HepG2 (cell line): ENCODE data around the gene KLHL11. TPM values are rescaled to one million over a fixed set of nuclear protein-coding genes. Genes with fewer than 3 reads are reported as not detected.

ENCODE experiments used
- ATAC-seq: fragments of 200-7000 bp; cut with Tn5 transposase; 3 replicates; pipeline ENCODE4 v1.9.1; 2020; ENCODE audit warnings: mild to moderate bottlenecking, moderate library complexity
- BruUV-seq: library from RNA; stranded (reverse); fragments of 400-500 nt; replicated peaks from 2 replicates; lab custom pipeline; 2021; lab: Mats Ljungman, UMichigan
- CTCF ChIA-PET: fragments of 300-600 bp; formaldehyde crosslinking; extraction: SDS; loops from one replicate; lab custom pipeline; 2021; ENCODE audit warnings: low total read pairs, inconsistent platforms, low intra/inter-chr PET ratio; lab: Yijun Ruan, JAX
- POLR2A ChIA-PET: fragments of 350-600 bp; sonication (Branson Sonifier 250); formaldehyde crosslinking; loops from one replicate; lab custom pipeline; 2020; ENCODE audit warnings: antibody characterized with exemption, inconsistent platforms; lab: Yijun Ruan, JAX
- DNase-seq: peaks from one replicate; pipeline ENCODE4 v3.0.0-alpha.2; 2015; ENCODE audit warnings: low spot score
- FAIRE-seq: peaks from 3 replicates; lab custom pipeline; 2011; peaks lifted over from hg19 to GRCh38; lab: Jason Lieb, UNC
- H2AFZ ChIP-seq: one replicate; pipeline ENCODE4 v1.6.1; 2011; ENCODE audit warnings: low read length, inconsistent platforms
- H3K27ac ChIP-seq: fragments of 300-600 bp; 3 replicates; pipeline ENCODE4 v1.8.0; 2011; ENCODE audit warnings: mixed run types, mild to moderate bottlenecking, mixed read lengths, low read length, inconsistent platforms; ENCODE audit not compliant: insufficient read depth; ENCODE audit errors: extremely low read length
- H3K27me3 ChIP-seq, 2 experiments: fragments of 200-600 bp in 1 of 2; 2 replicates in 1 of 2; 3 replicates in 1 of 2; pipeline versions ENCODE4 v1.6.0 to v1.8.0; 2011; ENCODE audit warnings: low read length in 2 of 2, mild to moderate bottlenecking in 2 of 2, moderate library complexity in 2 of 2, inconsistent platforms in 1 of 2; ENCODE audit not compliant: insufficient read depth in 2 of 2, control insufficient read depth in 1 of 2
- H3K36me3 ChIP-seq, 2 experiments: fragments of 200-600 bp in 1 of 2; replicated peaks in 1 of 2; 2 replicates in 1 of 2; 3 replicates in 1 of 2; pipeline versions ENCODE4 v1.5.1 to v1.8.0; 2011; ENCODE audit warnings: low read length in 2 of 2, inconsistent platforms in 1 of 2; ENCODE audit not compliant: insufficient read depth in 2 of 2, control insufficient read depth in 1 of 2
- H3K4me1 ChIP-seq: 2 replicates; pipeline ENCODE4 v1.5.1; 2012; ENCODE audit warnings: low read length, inconsistent platforms; ENCODE audit not compliant: insufficient read depth
- H3K4me2 ChIP-seq: 2 replicates; pipeline ENCODE4 v1.6.0; 2011; ENCODE audit warnings: low read depth, low read length, inconsistent platforms
- H3K4me3 ChIP-seq, 3 experiments: fragments of 200-600 bp in 1 of 3; sonication (generic), shearing (Covaris generic) in 1 of 3; replicated peaks in 1 of 3; 2 replicates each; pipeline ENCODE4 v1.5.1; 2011 to 2016; ENCODE audit warnings: low read length in 3 of 3, inconsistent platforms in 2 of 3, low read depth in 2 of 3, mild to moderate bottlenecking in 2 of 3, control low read depth in 1 of 3, mixed read lengths in 1 of 3; ENCODE audit not compliant: insufficient read depth in 1 of 3
- H3K79me2 ChIP-seq: one replicate; pipeline ENCODE4 v1.6.1; 2011; ENCODE audit warnings: low read length, inconsistent platforms; ENCODE audit not compliant: insufficient read depth
- H3K9ac ChIP-seq: 2 replicates; pipeline ENCODE4 v1.6.0; 2011; ENCODE audit warnings: mild to moderate bottlenecking, low read depth, low read length, inconsistent platforms; ENCODE audit not compliant: insufficient read depth
- H3K9me3 ChIP-seq: 2 replicates; pipeline ENCODE4 v1.5.1; 2012; ENCODE audit warnings: mild to moderate bottlenecking, low read length
- H4K20me1 ChIP-seq: 2 replicates; pipeline ENCODE4 v1.6.0; 2011; ENCODE audit warnings: inconsistent platforms, mild to moderate bottlenecking, low read length, moderate library complexity; ENCODE audit not compliant: insufficient read depth
- AGO2 ChIP-seq: fragments of 200-400 bp; formaldehyde crosslinking; optimal IDR thresholded peaks from 2 replicates; pipeline ENCODE3; 2017; ENCODE audit warnings: mild to moderate bottlenecking, low read depth, low read length, moderate library complexity
- AKAP8 ChIP-seq: sonication (generic); formaldehyde crosslinking; IDR thresholded peaks from 2 replicates; pipeline ENCODE4 v1.5.1; 2020; ENCODE audit warnings: mild to moderate bottlenecking, missing genetic modification reagents
- ATRX ChIP-seq: sonication (generic); formaldehyde crosslinking; IDR thresholded peaks from 2 replicates; pipeline ENCODE4 v1.4.0; 2020; ENCODE audit warnings: missing genetic modification reagents, borderline replicate concordance
- NFE2L2 ChIP-seq: fragments of 150-350 bp; IDR thresholded peaks from 2 replicates; pipeline ENCODE4 v1.6.1; 2014; ENCODE audit warnings: low read length
- SALL1 ChIP-seq: sonication (generic); formaldehyde crosslinking; IDR thresholded peaks from 2 replicates; pipeline ENCODE4 v1.8.0; 2022; ENCODE audit warnings: mild to moderate bottlenecking, missing genetic modification reagents
- WGBS: methylation state at CpG from one replicate; pipeline ENCODE4 v1.1.6; 2017; ENCODE audit warnings: low lambda C conversion rate; 5-methylcytosine and 5-hydroxymethylcytosine counted together
- in situ Hi-C: cut with HindIII; loops from 2 replicates; pipeline ENCODE4 v1.10.0; 2017; ENCODE audit warnings: low pct_unique_long_range_greater_than_20kb; ENCODE audit not compliant: extremely low pct_ligation_motif_present
- intact Hi-C: fragments of 100-400 bp; cut with micrococcal nuclease; formaldehyde crosslinking; loops from one replicate; pipeline ENCODE4 v1.10.0; 2022; ENCODE audit not compliant: unreplicated experiment
- polyA plus RNA-seq, 8 experiments: library from polyadenylated mRNA; depleted of rRNA in 3 of 8; stranded (reverse) in 7 of 8; unstranded in 1 of 8; fragments of >200 nt; fragmentation: Illumina TruSeq in 4 of 8; extraction: Trizol in 4 of 8; gene quantifications; 2 replicates each; pipeline versions ENCODE4 v1.2.1 to v1.2.3, GENCODE V29; 2011 to 2016; ENCODE audit warnings: low read depth in 4 of 8, missing spikeins in 1 of 8, mixed read lengths in 1 of 8; ENCODE audit not compliant: insufficient read depth in 1 of 8
- total RNA-seq, 5 experiments: library from RNA; depleted of rRNA; stranded (reverse); fragments of >200 nt; fragmentation: Illumina TruSeq; extraction: Trizol; gene quantifications; 2 replicates each; pipeline ENCODE4 v1.2.3, GENCODE V29; 2016; ENCODE audit warnings: low read depth in 1 of 5

Gene KLHL11
- total and polyA plus RNA-seq, 2 of the 13 experiments (the other 11 are each of a cell fraction or from before 2014, with no cell fraction given): 7.7 to 27.5 TPM

DNA sequence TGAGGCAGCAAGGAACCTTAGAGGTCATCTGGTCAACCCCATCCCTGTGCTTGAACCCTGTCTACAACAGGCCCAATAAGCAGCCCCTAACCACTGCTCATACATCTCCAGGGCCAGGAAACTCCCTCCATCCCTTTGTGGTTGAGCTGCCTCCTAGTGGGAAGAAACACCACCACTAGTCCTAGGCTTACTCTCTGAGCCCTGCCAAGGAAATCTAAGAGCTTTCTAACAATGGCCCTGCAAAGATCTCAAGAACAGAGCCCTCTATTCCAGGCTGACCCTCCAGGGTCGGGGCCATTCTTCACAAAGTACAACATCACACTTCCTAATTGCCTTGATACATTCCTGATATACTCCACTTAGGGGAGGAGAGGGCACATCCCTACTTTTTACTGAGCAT, 47.7 kb upstream of the KLHL11 start:
- Histone ChIP-seq H3K27me3 (no peaks in the 10 kb centered on the region; a peak in 1 of 5 replicates), H3K79me2 (peaks cover 59% of the 10 kb centered on the region), H3K36me3 (peaks cover 27 to 52% of the 10 kb centered on the region in 2 experiments), H3K27ac (no peak overlapping the region), H4K20me1 (peaks cover 42% of the 10 kb centered on the region), H3K9ac (no peak overlapping the region), H2AFZ (no peak overlapping the region), H3K4me2 (no peak overlapping the region), H3K4me3 (no peak overlapping the region), H3K4me1 (peaks cover 71% of the 10 kb centered on the region), H3K9me3 (no peaks in the 10 kb centered on the region)
- in situ Hi-C loops (no loop called here), intact Hi-C loops (no loop called here)
- CTCF ChIA-PET: no interaction called here
- no TSS peak for BruUV-seq
- DNase-seq: no peak
- WGBS: 100% methylated on average over 1 of the region's 1 CpG
- TF ChIP-seq AKAP8 (0 out of 2 replicates have a peak, but pooled peaks have one; percentile 17), ATRX (CRISPR knock-in tag) (no peak)
- POLR2A ChIA-PET: no interaction called here
- no peak for ATAC-seq
- no peak for FAIRE-seq

DNA sequence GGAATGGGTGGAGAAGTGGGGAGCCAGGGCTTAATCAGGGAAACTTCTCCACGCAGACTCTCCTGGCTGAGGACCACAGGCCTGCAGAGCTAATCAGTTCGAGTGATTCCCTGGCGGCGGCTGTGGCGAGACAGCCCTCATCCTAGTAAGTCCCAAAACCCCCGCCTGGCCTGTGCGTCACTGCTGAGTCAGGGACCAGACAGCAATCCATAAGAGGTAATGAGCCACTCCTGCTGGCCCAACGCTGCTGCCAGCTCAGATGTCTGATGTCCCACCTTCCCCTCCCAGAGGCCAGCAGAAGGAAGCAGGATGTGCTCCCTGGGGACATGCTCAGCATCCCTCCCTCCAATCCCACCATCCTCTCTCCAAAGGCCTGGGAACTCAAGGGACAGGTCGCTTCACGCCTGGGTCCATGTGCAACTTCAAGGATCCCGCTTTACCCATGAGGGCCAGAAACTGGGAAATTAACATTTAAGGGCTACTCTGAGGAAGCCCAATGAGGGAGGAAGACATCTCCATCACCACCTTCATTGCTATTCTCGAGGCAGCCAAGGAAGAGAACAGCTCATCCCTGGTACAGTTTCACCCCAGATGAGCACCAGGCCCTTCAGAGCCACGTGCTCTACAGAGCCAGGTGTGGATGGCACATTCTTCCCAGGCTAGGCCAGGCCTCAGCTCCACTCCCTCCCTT, 45.6 kb upstream of the KLHL11 start:
- H3K9ac ChIP-seq: no peak overlapping the region
- ChIA-PET CTCF (no interaction called here), POLR2A (interaction anchor here (1.1 to 4.2 kb wide), 2 partner anchors 8 to 20 kb away, joined by 4 to 57 read pairs; partner anchors contain the start of genes ACLY and ODAD4)
- no peaks in the 10 kb centered on the region for H3K27me3 ChIP-seq
- DNase-seq (no peak), FAIRE-seq (no peak), ATAC-seq (no peak)
- H2AFZ ChIP-seq: no peak overlapping the region
- H4K20me1 ChIP-seq: peaks cover 32% of the 10 kb centered on the region
- intact Hi-C loops: no loop called here
- H3K4me2 ChIP-seq: no peak overlapping the region
- H3K4me3 ChIP-seq: no peak overlapping the region
- peaks cover 45% of the 10 kb centered on the region for H3K79me2 ChIP-seq
- no peak overlapping the region for H3K27ac ChIP-seq
- in situ Hi-C loops: no loop called here
- TF ChIP-seq SALL1 (CRISPR knock-in tag) (0 out of 2 replicates have a peak, but pooled peaks have one; percentile 19), AGO2 (peak; percentile 48), NFE2L2 (no peak)
- H3K9me3 ChIP-seq: no peaks in the 10 kb centered on the region
- BruUV-seq: no TSS peak
- peaks cover 34 to 68% of the 10 kb centered on the region in 2 experiments for H3K36me3 ChIP-seq
- 94% methylated on average over 11 of the region's 13 CpGs for WGBS
- H3K4me1 ChIP-seq: peaks cover 71% of the 10 kb centered on the region
